Right atrium auricular region (tissue), 2 donors: Measurements from ENCODE around the gene PFKFB3. TPM values are rescaled to one million over a fixed set of nuclear protein-coding genes. Genes with fewer than 3 reads are reported as not detected.
A peak's percentile ranks its signal among the peaks of the same experiment; 100 is the strongest.
"Not testable (repeated sequence)": the region's sequence is repeated elsewhere in the genome, so short reads cannot be mapped to it uniquely, and the experiment has no call there.

Experiments used
- DNase-seq: peaks from one replicate; pipeline ENCODE4 v3.0.0-alpha.2; 2019; ENCODE audit warnings: low spot score
- H3K27ac ChIP-seq, 2 donors: fragments of 200-600 bp; sonication (generic); 1 replicate in 1 of 2; 2 replicates in 1 of 2; pipeline ENCODE4 v1.5.1; 2016 to 2019
- H3K27me3 ChIP-seq, 2 donors: fragments of 200-600 bp; sonication (generic); one replicate each; pipeline versions ENCODE4 v1.5.1 to v1.6.0; 2017 to 2019
- H3K36me3 ChIP-seq: fragments of 200-600 bp; sonication (generic); one replicate; pipeline ENCODE4 v1.5.1; 2016
- H3K4me1 ChIP-seq, 2 donors: fragments of 200-600 bp; sonication (generic); one replicate each; pipeline versions ENCODE4 v1.5.1 to v1.6.0; 2017 to 2019
- H3K4me3 ChIP-seq, 2 donors: fragments of 200-600 bp; sonication (generic); 1 replicate in 1 of 2; 2 replicates in 1 of 2; pipeline ENCODE4 v1.5.1; 2017 to 2019; ENCODE audit warnings: mild to moderate bottlenecking in 1 of 2, moderate library complexity in 1 of 2
- H3K9me3 ChIP-seq, 2 donors: fragments of 200-600 bp; sonication (generic); one replicate each; pipeline ENCODE4 v1.5.1; 2019
- total RNA-seq, 2 donors: library from RNA; depleted of rRNA; stranded (reverse); fragments of >200 nt; gene quantifications; one replicate each; pipeline ENCODE4 v1.1.0, GENCODE V29; 2016
- TF ChIP-seq, protein P1 (sequence below), 2 donors: fragments of 200-600 bp; sonication (generic); IDR thresholded peaks; one replicate each; pipeline ENCODE4 v1.5.1; 2019; ENCODE audit warnings: antibody characterized with exemption in 2 of 2

The PFKFB3 gene
- total RNA-seq, 2 donors from 2014 or later = 9.4 to 16.5 TPM

DNA sequence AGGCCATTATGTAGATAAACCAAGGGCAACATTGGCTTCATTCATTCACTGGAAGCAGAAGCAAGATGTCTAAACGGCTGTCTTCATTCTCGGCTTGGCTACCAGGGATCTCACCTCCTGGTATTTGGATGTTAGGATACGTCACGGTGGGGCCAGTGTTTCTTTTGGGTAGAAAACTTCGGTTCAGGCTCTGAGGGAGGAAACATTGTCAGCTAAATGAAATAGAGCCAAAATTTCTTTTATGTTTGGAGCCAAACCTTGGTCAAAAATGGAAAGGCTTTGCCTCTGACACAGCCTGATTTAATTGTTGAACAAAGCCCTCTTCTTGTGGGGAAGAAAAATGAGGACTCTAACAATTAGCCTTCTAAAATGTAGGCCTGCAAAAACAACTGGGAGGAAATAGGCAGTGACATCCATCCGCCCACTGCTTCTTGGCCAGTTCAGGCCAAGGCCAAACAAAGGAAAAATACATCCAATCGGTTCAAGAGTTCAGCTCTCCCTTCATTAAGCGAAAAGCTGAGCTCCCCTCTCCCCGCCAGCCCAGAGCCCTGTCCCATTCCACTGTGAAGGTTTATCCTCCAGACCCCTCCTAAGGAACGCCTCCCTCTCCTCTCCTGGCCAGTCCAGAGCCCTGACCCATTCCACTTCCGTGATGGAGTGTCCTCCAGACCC is 44.4 kb downstream of the PFKFB3 start:
- H3K27ac ChIP-seq = peak overlapping the region; percentile 18 to 27
- H3K4me3 ChIP-seq = no peak overlapping the region
- no peaks in the 10 kb centered on the region for H3K36me3 ChIP-seq
- no peaks in the 10 kb centered on the region for H3K27me3 ChIP-seq
- DNase-seq = no peak
- no peaks in the 10 kb centered on the region for H3K9me3 ChIP-seq
- no peaks in the 10 kb centered on the region for H3K4me1 ChIP-seq
- TF ChIP-seq, protein P1, sequence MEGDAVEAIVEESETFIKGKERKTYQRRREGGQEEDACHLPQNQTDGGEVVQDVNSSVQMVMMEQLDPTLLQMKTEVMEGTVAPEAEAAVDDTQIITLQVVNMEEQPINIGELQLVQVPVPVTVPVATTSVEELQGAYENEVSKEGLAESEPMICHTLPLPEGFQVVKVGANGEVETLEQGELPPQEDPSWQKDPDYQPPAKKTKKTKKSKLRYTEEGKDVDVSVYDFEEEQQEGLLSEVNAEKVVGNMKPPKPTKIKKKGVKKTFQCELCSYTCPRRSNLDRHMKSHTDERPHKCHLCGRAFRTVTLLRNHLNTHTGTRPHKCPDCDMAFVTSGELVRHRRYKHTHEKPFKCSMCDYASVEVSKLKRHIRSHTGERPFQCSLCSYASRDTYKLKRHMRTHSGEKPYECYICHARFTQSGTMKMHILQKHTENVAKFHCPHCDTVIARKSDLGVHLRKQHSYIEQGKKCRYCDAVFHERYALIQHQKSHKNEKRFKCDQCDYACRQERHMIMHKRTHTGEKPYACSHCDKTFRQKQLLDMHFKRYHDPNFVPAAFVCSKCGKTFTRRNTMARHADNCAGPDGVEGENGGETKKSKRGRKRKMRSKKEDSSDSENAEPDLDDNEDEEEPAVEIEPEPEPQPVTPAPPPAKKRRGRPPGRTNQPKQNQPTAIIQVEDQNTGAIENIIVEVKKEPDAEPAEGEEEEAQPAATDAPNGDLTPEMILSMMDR (IDR thresholded peaks at IDR 0.05) = no peak

DNA sequence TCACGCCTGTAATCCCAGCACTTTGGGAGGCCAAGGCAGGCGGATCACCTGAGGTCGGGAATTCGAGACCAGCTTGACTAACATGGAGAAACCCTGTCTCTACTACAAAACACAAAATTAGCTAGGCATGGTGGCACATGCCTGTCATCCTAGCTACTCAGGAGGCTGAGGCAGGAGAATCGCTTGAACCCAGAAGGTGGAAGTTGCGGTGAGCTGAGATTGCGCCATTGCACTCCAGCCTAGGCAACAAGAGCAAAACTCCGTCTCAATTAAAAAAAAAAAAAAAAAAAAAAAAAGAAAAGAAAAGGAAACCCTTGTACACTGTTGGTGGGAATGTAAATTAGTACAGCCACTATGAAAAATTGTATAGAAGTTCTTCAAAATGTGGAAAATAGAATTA is 46.2 kb downstream of the PFKFB3 start:
- H3K27me3 ChIP-seq, H3K4me1 ChIP-seq, DNase-seq, H3K9me3 ChIP-seq, H3K36me3 ChIP-seq, H3K27ac ChIP-seq, H3K4me3 ChIP-seq: not testable (repeated sequence)

DNA sequence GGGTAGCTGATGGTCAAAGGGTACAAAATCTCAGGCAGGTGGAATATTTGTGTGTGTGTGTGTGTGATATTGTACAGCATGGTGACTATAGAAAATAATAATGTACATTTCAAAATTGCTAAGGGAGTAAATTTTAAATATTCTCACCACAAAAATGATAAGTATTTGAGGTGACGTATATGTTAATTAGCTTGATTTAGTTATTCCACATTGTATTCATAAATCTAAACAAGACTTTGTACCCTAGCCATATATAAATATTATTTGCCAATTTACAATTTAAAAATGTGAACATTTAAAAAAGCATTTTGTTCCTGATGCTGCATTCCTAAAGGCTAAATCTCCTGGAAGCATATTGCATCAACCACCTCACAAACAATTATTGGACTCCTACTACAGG is 47.0 kb downstream of the PFKFB3 start:
- no peaks in the 10 kb centered on the region for H3K36me3 ChIP-seq
- no peak for DNase-seq
- H3K4me1 ChIP-seq = no peaks in the 10 kb centered on the region
- no peak overlapping the region for H3K4me3 ChIP-seq
- H3K27ac ChIP-seq = no peak overlapping the region
- H3K9me3 ChIP-seq = no peaks in the 10 kb centered on the region
- no peaks in the 10 kb centered on the region for H3K27me3 ChIP-seq
- TF ChIP-seq, protein P1 (IDR thresholded peaks at IDR 0.05) = no peak

GRCh38 chr10:6250745-6251144 is 48.0 kb downstream of the PFKFB3 start:
- H3K9me3 ChIP-seq = no peaks in the 10 kb centered on the region
- H3K27me3 ChIP-seq = no peaks in the 10 kb centered on the region
- no peak overlapping the region for H3K4me3 ChIP-seq
- no peak overlapping the region for H3K27ac ChIP-seq
- no peak for DNase-seq
- H3K36me3 ChIP-seq = no peaks in the 10 kb centered on the region
- H3K4me1 ChIP-seq = no peaks in the 10 kb centered on the region
- TF ChIP-seq, protein P1 (IDR thresholded peaks at IDR 0.05) = no peak

DNA sequence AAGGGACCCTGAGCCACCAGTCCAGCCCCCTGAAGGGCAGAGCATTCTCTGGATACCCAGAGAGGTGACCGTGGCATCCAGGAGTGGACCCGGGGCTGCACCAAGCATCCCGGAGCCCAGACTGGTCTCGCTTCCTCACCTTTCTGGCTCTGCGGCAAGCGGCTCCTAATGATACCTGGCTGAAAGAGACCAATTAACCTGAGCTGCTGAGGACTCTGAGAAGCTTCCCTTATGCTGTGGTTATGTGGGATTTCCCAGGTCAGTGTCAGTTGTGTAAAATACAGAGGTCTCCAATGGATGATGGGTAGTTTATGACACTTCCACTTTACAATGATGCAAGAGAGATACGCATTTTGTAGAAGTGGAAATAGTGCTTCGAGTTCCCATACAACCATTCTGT is 51.5 kb downstream of the PFKFB3 start:
- Histone ChIP-seq H3K27me3 (no peaks in the 10 kb centered on the region), H3K27ac (no peak overlapping the region), H3K4me3 (no peak overlapping the region), H3K4me1 (no peaks in the 10 kb centered on the region), H3K9me3 (no peaks in the 10 kb centered on the region), H3K36me3 (no peaks in the 10 kb centered on the region)
- DNase-seq = no peak
- TF ChIP-seq, protein P1 (IDR thresholded peaks at IDR 0.05) = no peak

GRCh38 chr10:6255548-6256061 is 52.9 kb downstream of the PFKFB3 start:
- Histone ChIP-seq H3K4me1 (no peaks in the 10 kb centered on the region), H3K27ac (no peak overlapping the region), H3K9me3 (no peaks in the 10 kb centered on the region), H3K27me3 (no peaks in the 10 kb centered on the region), H3K36me3 (no peaks in the 10 kb centered on the region), H3K4me3 (no peak overlapping the region)
- TF ChIP-seq, protein P1 (IDR thresholded peaks at IDR 0.05) = no peak
- DNase-seq = no peak
